ENCODE data around the gene TMEM214. TPM values are rescaled to one million over a fixed set of nuclear protein-coding genes. Genes with fewer than 3 reads are reported as not detected.

The TMEM214 gene
- polyA plus RNA-seq, 1 donor, result 57.7 TPM

- no peak for DNase-seq
Measured at GRCh38 chr2:27085062-27085672, 52.4 kb downstream of the TMEM214 start.

DNA sequence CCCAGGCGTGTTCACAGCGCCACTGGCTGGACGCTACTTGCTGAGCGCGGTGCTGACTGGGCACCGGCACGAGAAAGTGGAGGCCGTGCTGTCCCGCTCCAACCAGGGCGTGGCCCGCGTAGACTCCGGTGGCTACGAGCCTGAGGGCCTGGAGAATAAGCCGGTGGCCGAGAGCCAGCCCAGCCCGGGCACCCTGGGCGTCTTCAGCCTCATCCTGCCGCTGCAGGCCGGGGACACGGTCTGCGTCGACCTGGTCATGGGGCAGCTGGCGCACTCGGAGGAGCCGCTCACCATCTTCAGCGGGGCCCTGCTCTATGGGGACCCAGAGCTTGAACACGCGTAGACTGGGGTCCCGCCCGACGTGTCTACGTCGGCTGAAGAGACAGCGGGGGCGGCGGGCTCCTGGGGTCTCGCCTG, 52.9 kb downstream of the TMEM214 start:
- peak; percentile 58 for DNase-seq

GRCh38 chr2:27086090-27086723, 53.4 kb downstream of the TMEM214 start:
- peak; percentile 94 for DNase-seq

GRCh38 chr2:27086724-27087593, 54.2 kb downstream of the TMEM214 start, which contains the start of gene KHK:
Gene KHK (plus strand): TSS chr2:27086772. CDS start chr2:27087260, 488 bp downstream.
- DNase-seq, result no peak

- no peak for DNase-seq
Measured at GRCh38 chr2:27087823-27088410, 55.2 kb downstream of the TMEM214 start.

DNA sequence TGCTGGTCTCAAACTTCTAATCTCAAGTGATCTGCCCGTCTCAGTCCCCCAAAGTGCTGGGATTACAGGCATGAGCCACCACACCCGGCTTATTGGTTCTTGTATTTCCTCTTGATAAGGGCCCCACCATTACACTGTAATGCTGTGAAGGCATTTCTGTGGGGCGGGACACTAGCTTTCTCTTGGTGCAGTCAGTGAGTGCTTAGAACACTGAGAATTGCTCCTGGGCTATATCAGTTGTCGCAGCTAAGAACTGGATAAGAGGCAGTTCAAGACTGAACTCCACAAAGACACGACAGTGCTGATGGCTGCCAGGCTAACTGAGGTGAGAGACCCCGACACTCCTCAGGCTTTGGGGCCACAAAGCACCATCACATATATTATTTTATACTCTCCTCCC, 55.9 kb downstream of the TMEM214 start:
- DNase-seq, result no peak

DNA sequence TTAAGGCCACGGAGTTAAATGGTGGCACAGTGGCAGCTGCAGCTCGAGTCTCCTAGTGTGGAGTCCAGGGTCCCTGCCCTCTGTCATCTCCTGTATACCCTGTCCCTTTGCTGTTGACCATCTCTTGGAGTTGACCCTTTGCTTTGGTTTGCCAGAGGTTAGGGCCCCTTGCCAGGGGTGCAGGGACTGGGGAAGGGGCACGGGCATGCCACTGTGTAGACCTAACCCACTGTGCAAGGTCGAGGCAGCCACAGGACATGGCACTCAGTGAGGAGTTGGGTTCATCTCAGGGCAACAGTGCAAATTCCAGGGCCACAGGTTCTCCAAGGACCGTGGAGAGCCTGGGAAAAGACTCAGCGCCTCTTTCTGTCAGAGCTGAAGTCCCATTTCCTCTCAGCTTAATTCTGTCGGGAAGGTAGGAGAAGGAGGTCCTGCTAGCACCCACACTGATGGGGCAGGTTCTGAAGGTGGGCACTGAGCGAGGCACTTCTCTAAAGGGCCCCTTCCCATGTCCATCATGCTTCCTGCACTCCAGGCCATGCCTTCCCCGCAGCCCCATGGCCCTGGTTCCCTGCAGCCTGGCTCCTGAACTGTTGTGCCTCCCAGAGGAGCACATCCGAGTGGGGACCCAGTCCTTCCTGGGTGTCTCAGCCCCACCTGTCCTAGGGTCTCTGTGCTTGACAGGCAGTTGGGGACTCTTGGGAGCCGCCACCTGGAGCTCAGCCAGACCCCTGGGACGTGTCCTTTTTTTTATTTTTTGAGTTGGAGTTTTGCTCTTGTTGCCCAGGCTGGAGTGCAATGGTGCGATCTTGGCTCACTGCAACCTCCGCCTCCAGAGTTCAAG, 56.6 kb downstream of the TMEM214 start:
- DNase-seq, result no peak

Other genes with a start within 250 kb of the TMEM214 start
- 6.1 TPM for gene CENPA, start 246.9 kb upstream of the TMEM214 start, polyA plus RNA-seq (ENCODE audit: insufficient read length)
- gene DPYSL5, start 184.8 kb upstream of the TMEM214 start, polyA plus RNA-seq (ENCODE audit: insufficient read length), result 39.8 TPM
- gene MAPRE3, start 62.3 kb upstream of the TMEM214 start, polyA plus RNA-seq (ENCODE audit: insufficient read length), result 41.2 TPM
- gene AGBL5, start 18.7 kb downstream of the TMEM214 start, polyA plus RNA-seq (ENCODE audit: insufficient read length), result 18.8 TPM
- 202 TPM for gene OST4, start 38.7 kb downstream of the TMEM214 start, polyA plus RNA-seq (ENCODE audit: insufficient read length)
- gene EMILIN1, start 45.6 kb downstream of the TMEM214 start, polyA plus RNA-seq (ENCODE audit: insufficient read length), result 66.7 TPM
- gene KHK, start 53.8 kb downstream of the TMEM214 start, polyA plus RNA-seq (ENCODE audit: insufficient read length), result 1.5 TPM
- gene CGREF1, start 86.2 kb downstream of the TMEM214 start, polyA plus RNA-seq (ENCODE audit: insufficient read length), result 0.75 TPM
- gene ABHD1, start 90.8 kb downstream of the TMEM214 start, polyA plus RNA-seq (ENCODE audit: insufficient read length), result 0.18 TPM
- gene PREB, start 101.7 kb downstream of the TMEM214 start, polyA plus RNA-seq (ENCODE audit: insufficient read length), result 35.1 TPM
- not detected for gene PRR30, start 106.4 kb downstream of the TMEM214 start, polyA plus RNA-seq (ENCODE audit: insufficient read length)
- gene TCF23, start 116.0 kb downstream of the TMEM214 start, polyA plus RNA-seq (ENCODE audit: insufficient read length), result 0.17 TPM
- gene ATRAID, start 179.1 kb downstream of the TMEM214 start, polyA plus RNA-seq (ENCODE audit: insufficient read length), result 83.7 TPM
- 18.6 TPM for gene SLC5A6, start 179.3 kb downstream of the TMEM214 start, polyA plus RNA-seq (ENCODE audit: insufficient read length)
- gene CAD, start 184.4 kb downstream of the TMEM214 start, polyA plus RNA-seq (ENCODE audit: insufficient read length), result 28.0 TPM
- 2.8 TPM for gene SLC30A3, start 230.1 kb downstream of the TMEM214 start, polyA plus RNA-seq (ENCODE audit: insufficient read length)
- gene DNAJC5G, start 242.5 kb downstream of the TMEM214 start, polyA plus RNA-seq (ENCODE audit: insufficient read length), result 0.34 TPM
- 128 TPM for gene TRIM54, start 249.5 kb downstream of the TMEM214 start, polyA plus RNA-seq (ENCODE audit: insufficient read length)

All from hindlimb muscle (tissue), 1 donor.